Hepatocyte (in vitro differentiated cells): ENCODE measurements around the gene TPK1.

Experiments used
- CTCF ChIP-seq: fragments of 200-600 bp; sonication (generic); IDR thresholded peaks from 2 replicates; pipeline ENCODE4 v1.5.1; 2016; ENCODE audit warnings: antibody characterized with exemption, mild to moderate bottlenecking; ENCODE audit not compliant: poor library complexity
- EZH2 ChIP-seq: fragments of 200-600 bp; sonication (generic); IDR thresholded peaks from 2 replicates; pipeline ENCODE4 v1.6.1; 2016; ENCODE audit warnings: antibody characterized with exemption, mild to moderate bottlenecking, borderline replicate concordance

- TF ChIP-seq CTCF, result no peak
- no peak for TF ChIP-seq EZH2
Measured at GRCh38 chr7:144717720-144718119, 118.1 kb downstream of the TPK1 start.
